ENCODE results near the gene PALMD. TPM values are rescaled to one million over a fixed set of nuclear protein-coding genes. Genes with fewer than 3 reads are reported as not detected.

PALMD gene
- total RNA-seq, 1 experiment from 2014 or later: not detected

- no peak overlapping the region for H2BK5ac ChIP-seq (ENCODE audit: insufficient read length, low read length)
- H3K36me3 Mint-ChIP-seq (ENCODE audit: insufficient read depth in 1 of 3, low read depth in 3 of 3): no peaks in the 10 kb centered on the region
- no peak overlapping the region for H3K27ac ChIP-seq (ENCODE audit: insufficient read length, low read depth, low read length)
- no CpG with 5 or more reads among the region's 4 CpGs for WGBS (ENCODE audit: extremely low coverage, insufficient read length, low lambda C conversion rate)
- no peak overlapping the region for H3K56ac ChIP-seq (ENCODE audit: insufficient read length, low read depth, low read length)
- no peak overlapping the region for H3K14ac ChIP-seq (ENCODE audit: insufficient read depth, low read length)
- no peak overlapping the region for H4K91ac ChIP-seq (ENCODE audit: insufficient read length, low read depth, low read length)
- no peak overlapping the region for H3K18ac ChIP-seq (ENCODE audit: insufficient read length, low read depth, low read length)
- H3K23ac ChIP-seq (ENCODE audit: insufficient read length, low read depth, low read length): no peak overlapping the region
- no peaks in the 10 kb centered on the region for H4K20me1 ChIP-seq (ENCODE audit: control insufficient read depth, insufficient read depth, insufficient read length)
- H3K4me1 Mint-ChIP-seq: peaks cover 9 to 12% of the 10 kb centered on the region in 2 experiments
- H3K27me3 ChIP-seq (ENCODE audit: insufficient read depth, low read length): no peaks in the 10 kb centered on the region
- H3K23me2 ChIP-seq (ENCODE audit: insufficient read length, low read depth, low read length, poor library complexity, severe bottlenecking): no peaks in the 10 kb centered on the region
- no peaks in the 10 kb centered on the region for H3K9me3 ChIP-seq (ENCODE audit: control insufficient read depth, low read depth, low read length)
- H2BK15ac ChIP-seq (ENCODE audit: low read depth, low read length): no peak overlapping the region
- no peak overlapping the region for H3T11ph ChIP-seq (ENCODE audit: low read length)
- no peak overlapping the region for H2BK120ac ChIP-seq (ENCODE audit: low read depth, low read length, poor library complexity, severe bottlenecking)
- H2AFZ ChIP-seq (ENCODE audit: low read length): no peak overlapping the region
- H3K9ac ChIP-seq (ENCODE audit: extremely low read depth, insufficient read length, low read length): no peak overlapping the region
- H3K79me1 ChIP-seq (ENCODE audit: insufficient read depth, low read depth, low read length, poor library complexity, severe bottlenecking): no peaks in the 10 kb centered on the region
- H2BK12ac ChIP-seq (ENCODE audit: insufficient read length, low read depth, low read length): no peak overlapping the region
- H2AK5ac ChIP-seq (ENCODE audit: insufficient read length, low read length): no peak overlapping the region
- no peak overlapping the region for H3K27ac Mint-ChIP-seq
- no peaks in the 10 kb centered on the region for H3K27me3 Mint-ChIP-seq (ENCODE audit: low read depth)
- H3K4me2 ChIP-seq (ENCODE audit: insufficient read depth, insufficient read length, low read length): no peak overlapping the region
- no peak for TF ChIP-seq CTCF (conservative IDR thresholded peaks at IDR 0.05)
- no peaks in the 10 kb centered on the region for H3K9me3 Mint-ChIP-seq
- no peak overlapping the region for H2BK20ac ChIP-seq (ENCODE audit: low read depth, low read length, poor library complexity, severe bottlenecking)
- no peak overlapping the region for H3K4me3 Mint-ChIP-seq
- H3K4me1 ChIP-seq (ENCODE audit: insufficient read depth, low read length): peaks cover 2% of the 10 kb centered on the region; the same call in 1 of the 2 replicates
- no peaks in the 10 kb centered on the region for H3K79me2 ChIP-seq (ENCODE audit: insufficient read depth, low read length)
- no peak overlapping the region for H4K5ac ChIP-seq (ENCODE audit: insufficient read length, low read depth, low read length)
- no peak overlapping the region for H4K8ac ChIP-seq (replicated peaks; ENCODE audit: insufficient read length, low read depth, low read length)
- DNase-seq: no peak
- H3K4ac ChIP-seq (ENCODE audit: low read depth, low read length): no peak overlapping the region
Measured at GRCh38 chr1:99622702-99623347, 23.1 kb upstream of the PALMD start.

Measured in H9 (cell line).